Smooth muscle cell (in vitro differentiated cells): ENCODE measurements around the gene RAP1A. TPM values are rescaled to one million over a fixed set of nuclear protein-coding genes. Genes with fewer than 3 reads are reported as not detected.
A peak's percentile ranks its signal among the peaks of the same experiment; 100 is the strongest.

Experiments
- DNase-seq: peaks from one replicate; lab custom pipeline; 2025; ENCODE audit not compliant: unreplicated experiment; lab: John Stamatoyannopoulos, UW
- H2AFZ ChIP-seq: fragments of 200-600 bp; sonication (generic); 2 replicates; pipeline ENCODE4 v1.6.0; 2016; ENCODE audit warnings: antibody characterized with exemption, low read depth, mild to moderate bottlenecking
- H3F3A ChIP-seq: fragments of 200-600 bp; sonication (generic); 2 replicates; pipeline ENCODE4 v1.6.0; 2017; ENCODE audit warnings: antibody characterized with exemption, low read depth
- H3K27ac ChIP-seq: fragments of 200-600 bp; sonication (generic); 2 replicates; pipeline ENCODE4 v1.5.1; 2016; ENCODE audit warnings: low read depth, mild to moderate bottlenecking
- H3K27me3 ChIP-seq: fragments of 200-600 bp; sonication (generic); 2 replicates; pipeline ENCODE4 v1.6.1; 2016; ENCODE audit warnings: low read depth, mild to moderate bottlenecking
- H3K36me3 ChIP-seq: fragments of 200-600 bp; sonication (generic); 2 replicates; pipeline ENCODE4 v1.5.1; 2016; ENCODE audit warnings: low read depth
- H3K4me1 ChIP-seq: fragments of 200-600 bp; sonication (generic); 2 replicates; pipeline ENCODE4 v1.5.1; 2016; ENCODE audit warnings: low read depth
- H3K4me2 ChIP-seq: fragments of 200-600 bp; sonication (generic); 2 replicates; pipeline ENCODE4 v1.6.0; 2016; ENCODE audit warnings: mild to moderate bottlenecking
- H3K4me3 ChIP-seq: fragments of 200-600 bp; sonication (generic); 2 replicates; pipeline ENCODE4 v1.5.1; 2016; ENCODE audit warnings: mild to moderate bottlenecking
- H3K79me2 ChIP-seq: fragments of 200-600 bp; sonication (generic); 2 replicates; pipeline ENCODE4 v1.6.0; 2016; ENCODE audit warnings: low read depth, mild to moderate bottlenecking
- H3K9ac ChIP-seq: fragments of 200-600 bp; sonication (generic); 2 replicates; pipeline ENCODE4 v1.6.0; 2016; ENCODE audit warnings: low read depth
- H3K9me3 ChIP-seq: fragments of 200-600 bp; sonication (generic); replicated peaks from 2 replicates; pipeline ENCODE4 v1.5.1; 2016; ENCODE audit warnings: low read depth
- H4K20me1 ChIP-seq: fragments of 200-600 bp; sonication (generic); 2 replicates; pipeline ENCODE4 v1.6.0; 2016; ENCODE audit warnings: low read depth
- CTCF ChIP-seq: fragments of 200-600 bp; sonication (generic); IDR thresholded peaks from 2 replicates; pipeline ENCODE4 v1.5.1; 2017; ENCODE audit warnings: borderline replicate concordance, mild to moderate bottlenecking, antibody characterized with exemption; ENCODE audit not compliant: insufficient read depth, poor library complexity, severe bottlenecking
- WGBS: methylation state at CpG from one replicate; pipeline ENCODE4 v1.1.7; 2016; ENCODE audit warnings: low lambda C conversion rate; 5-methylcytosine and 5-hydroxymethylcytosine counted together
- polyA plus RNA-seq: library from polyadenylated mRNA; unstranded; fragments of >200 nt; fragmentation: Nextera tagmentation; extraction: Ambion mirVana; gene quantifications from 2 replicates; pipeline ENCODE4 v1.2.1, GENCODE V29; 2016
- total RNA-seq: library from RNA; depleted of rRNA; stranded (reverse); fragments of >200 nt; gene quantifications from 2 replicates; pipeline ENCODE4 v1.2.3, GENCODE V29; 2014

RAP1A gene
- total and polyA plus RNA-seq, 2 experiments from 2014 or later: 36.8 to 64.9 TPM

GRCh38 chr1:111704776-111705175, 85.2 kb downstream of the RAP1A start:
- TF ChIP-seq CTCF: no peak
- Histone ChIP-seq H2AFZ (no peak overlapping the region), H3K4me3 (no peak overlapping the region), H3K9ac (no peak overlapping the region), H3K27ac (peak overlapping the region; percentile 84), H4K20me1 (no peaks in the 10 kb centered on the region), H3K4me1 (no peaks in the 10 kb centered on the region), H3K9me3 (no peaks in the 10 kb centered on the region), H3K27me3 (no peaks in the 10 kb centered on the region), H3F3A (peaks cover 19% of the 10 kb centered on the region), H3K79me2 (no peaks in the 10 kb centered on the region), H3K36me3 (peaks cover 8% of the 10 kb centered on the region), H3K4me2 (peak overlapping the region; percentile 37)
- no peak for DNase-seq

GRCh38 chr1:111705841-111706240, 86.3 kb downstream of the RAP1A start:
- Histone ChIP-seq H3F3A (peaks cover 19% of the 10 kb centered on the region), H3K4me1 (no peaks in the 10 kb centered on the region), H3K27ac (peak overlapping the region; percentile 84), H4K20me1 (no peaks in the 10 kb centered on the region), H3K27me3 (no peaks in the 10 kb centered on the region), H3K4me2 (peak overlapping the region; percentile 69), H3K36me3 (peaks cover 3% of the 10 kb centered on the region), H3K9me3 (no peaks in the 10 kb centered on the region), H2AFZ (no peak overlapping the region), H3K79me2 (no peaks in the 10 kb centered on the region), H3K4me3 (no peak overlapping the region), H3K9ac (no peak overlapping the region)
- DNase-seq: no peak
- WGBS: 66% methylated on average over 3 of the region's 3 CpGs
- no peak for TF ChIP-seq CTCF

- no peak for DNase-seq
- WGBS: 59% methylated on average over 2 of the region's 2 CpGs
- peak overlapping the region; percentile 69 for H3K4me2 ChIP-seq
Observed at GRCh38 chr1:111706921-111707320, 87.3 kb downstream of the RAP1A start.

More at GRCh38 chr1:111706921-111707320, 87.3 kb downstream of the RAP1A start:
- Histone ChIP-seq H3K27ac (peak overlapping the region; percentile 84), H3K79me2 (no peaks in the 10 kb centered on the region), H3K9ac (no peak overlapping the region), H4K20me1 (no peaks in the 10 kb centered on the region), H3K27me3 (no peaks in the 10 kb centered on the region), H3K9me3 (no peaks in the 10 kb centered on the region), H3K36me3 (peaks cover 3% of the 10 kb centered on the region), H2AFZ (no peak overlapping the region), H3K4me1 (no peaks in the 10 kb centered on the region), H3F3A (peaks cover 19% of the 10 kb centered on the region), H3K4me3 (peak overlapping the region; percentile 8)
- TF ChIP-seq CTCF: no peak
